ENCODE data around the gene TNPO1. TPM values are rescaled to one million over a fixed set of nuclear protein-coding genes. Genes with fewer than 3 reads are reported as not detected.

The TNPO1 gene
- total and polyA plus RNA-seq, 12 donors = 4.7 to 228 (median 82.5) TPM

DNA sequence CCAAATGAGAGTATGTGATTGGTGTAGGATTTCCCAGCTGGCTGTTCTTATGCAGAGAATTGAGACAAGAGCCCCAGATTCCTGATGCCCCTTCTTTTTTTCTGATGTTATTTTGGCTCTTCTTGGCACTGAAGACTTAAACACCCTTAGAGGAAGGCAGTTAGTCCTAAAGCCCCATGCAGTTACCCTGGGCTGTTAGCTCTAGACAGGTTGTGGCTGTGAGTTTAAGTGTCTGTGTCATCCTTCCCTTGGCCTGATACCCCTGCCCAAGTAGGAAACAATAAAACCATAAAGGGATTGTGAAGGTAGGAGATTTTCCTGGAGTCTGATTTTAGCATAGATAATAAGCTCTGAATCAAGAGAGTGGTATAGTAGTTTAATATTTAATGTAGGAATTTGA is 13.2 kb downstream of the TNPO1 start:
- no peaks in the 10 kb centered on the region for H3K9me3 ChIP-seq (replicated peaks in 1 of 3)
- H3K36me3 ChIP-seq (replicated peaks in 1 of 2) = no peaks in the 10 kb centered on the region
- no peak overlapping the region for H3K4me3 ChIP-seq
- no peaks in the 10 kb centered on the region for H3K27me3 ChIP-seq
- DNase-seq = no peak
- intact Hi-C loops (cut with DNase I) = no loop called here
- H3K27ac ChIP-seq = no peak overlapping the region
- H3K4me1 ChIP-seq (replicated peaks in 1 of 2) = no peaks in the 10 kb centered on the region
- no peak for TF ChIP-seq POLR2A (IDR thresholded peaks at IDR 0.05)
- TF ChIP-seq, protein P1, sequence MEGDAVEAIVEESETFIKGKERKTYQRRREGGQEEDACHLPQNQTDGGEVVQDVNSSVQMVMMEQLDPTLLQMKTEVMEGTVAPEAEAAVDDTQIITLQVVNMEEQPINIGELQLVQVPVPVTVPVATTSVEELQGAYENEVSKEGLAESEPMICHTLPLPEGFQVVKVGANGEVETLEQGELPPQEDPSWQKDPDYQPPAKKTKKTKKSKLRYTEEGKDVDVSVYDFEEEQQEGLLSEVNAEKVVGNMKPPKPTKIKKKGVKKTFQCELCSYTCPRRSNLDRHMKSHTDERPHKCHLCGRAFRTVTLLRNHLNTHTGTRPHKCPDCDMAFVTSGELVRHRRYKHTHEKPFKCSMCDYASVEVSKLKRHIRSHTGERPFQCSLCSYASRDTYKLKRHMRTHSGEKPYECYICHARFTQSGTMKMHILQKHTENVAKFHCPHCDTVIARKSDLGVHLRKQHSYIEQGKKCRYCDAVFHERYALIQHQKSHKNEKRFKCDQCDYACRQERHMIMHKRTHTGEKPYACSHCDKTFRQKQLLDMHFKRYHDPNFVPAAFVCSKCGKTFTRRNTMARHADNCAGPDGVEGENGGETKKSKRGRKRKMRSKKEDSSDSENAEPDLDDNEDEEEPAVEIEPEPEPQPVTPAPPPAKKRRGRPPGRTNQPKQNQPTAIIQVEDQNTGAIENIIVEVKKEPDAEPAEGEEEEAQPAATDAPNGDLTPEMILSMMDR (IDR thresholded peaks at IDR 0.05) = no peak

DNA sequence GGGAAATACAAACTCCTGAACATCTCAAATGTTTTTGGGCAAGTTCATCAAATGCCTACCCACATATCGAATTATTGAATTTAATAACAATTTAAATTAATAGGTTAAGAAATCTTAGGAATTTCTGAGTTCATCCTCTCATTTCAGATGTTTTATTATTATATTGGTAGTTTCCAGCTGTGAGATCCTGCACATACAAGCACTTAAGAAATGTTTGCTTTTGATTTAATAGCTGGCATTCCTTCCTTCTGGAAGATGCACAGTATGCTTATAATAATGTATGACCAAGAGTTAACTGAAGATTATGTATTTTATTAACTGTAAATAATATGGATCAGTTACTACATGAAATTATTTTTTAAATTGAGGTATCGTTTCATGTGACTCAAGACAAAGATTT is 13.9 kb downstream of the TNPO1 start:
- Histone ChIP-seq H3K27me3 (no peaks in the 10 kb centered on the region), H3K27ac (no peak overlapping the region), H3K36me3 (replicated peaks in 1 of 2) (no peaks in the 10 kb centered on the region), H3K9me3 (replicated peaks in 1 of 3) (no peaks in the 10 kb centered on the region), H3K4me3 (no peak overlapping the region), H3K4me1 (replicated peaks in 1 of 2) (no peaks in the 10 kb centered on the region)
- TF ChIP-seq, protein P1 (IDR thresholded peaks at IDR 0.05) = no peak
- no peak for TF ChIP-seq POLR2A (IDR thresholded peaks at IDR 0.05)
- intact Hi-C loops (cut with DNase I) = no loop called here
- WGBS, 4 donors = 91 to 97% (median 93%) methylated on average over 2 of the region's 2 CpGs
- DNase-seq = no peak

DNA sequence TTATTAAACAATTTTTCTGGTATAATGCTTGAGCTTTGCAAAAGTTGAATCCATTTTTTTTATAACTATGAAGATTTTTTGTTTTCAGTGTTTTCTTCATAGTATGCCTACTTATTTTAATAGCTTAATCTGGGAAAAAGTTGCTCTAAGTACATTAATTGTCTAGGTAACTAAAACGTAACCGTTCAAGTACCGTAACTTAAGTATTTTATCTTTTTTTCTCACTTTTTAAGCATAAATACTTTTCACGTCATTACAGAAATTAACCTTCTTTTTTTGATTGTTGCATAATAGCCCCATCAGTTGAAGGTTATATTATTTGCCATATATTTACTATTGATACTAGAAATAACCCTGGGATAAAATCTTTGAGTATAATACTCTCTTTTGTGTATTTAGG is 15.2 kb downstream of the TNPO1 start:
- Histone ChIP-seq H3K27ac (no peak overlapping the region), H3K27me3 (no peaks in the 10 kb centered on the region), H3K4me1 (replicated peaks in 1 of 2) (no peaks in the 10 kb centered on the region), H3K36me3 (replicated peaks in 1 of 2) (no peaks in the 10 kb centered on the region), H3K9me3 (replicated peaks in 1 of 3) (no peaks in the 10 kb centered on the region), H3K4me3 (no peak overlapping the region)
- intact Hi-C loops (cut with DNase I) = no loop called here
- 91 to 96% (median 94%) methylated on average over 4 of the region's 4 CpGs for WGBS, 4 donors
- no peak for TF ChIP-seq POLR2A (IDR thresholded peaks at IDR 0.05)
- TF ChIP-seq, protein P1 (IDR thresholded peaks at IDR 0.05) = no peak
- DNase-seq = no peak

DNA sequence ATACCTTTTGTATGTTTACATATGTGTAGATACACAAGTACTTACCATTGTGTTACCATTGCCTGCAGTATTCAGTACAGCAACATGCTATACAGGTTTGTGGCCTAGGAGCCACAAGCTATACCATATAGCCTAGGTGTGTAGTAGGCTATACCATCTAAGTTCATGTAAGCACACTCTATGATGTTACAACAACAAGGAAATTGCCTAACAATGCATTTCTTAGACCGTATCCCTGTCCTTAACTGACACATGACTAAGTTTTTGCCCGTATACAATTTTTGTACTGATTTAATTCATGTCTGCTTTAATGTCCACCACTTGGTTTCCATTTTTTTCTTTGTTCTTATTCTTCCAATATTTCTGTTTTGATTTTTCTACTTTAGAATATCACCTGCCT is 18.5 kb downstream of the TNPO1 start:
- H3K27ac ChIP-seq = no peak overlapping the region
- no peak overlapping the region for H3K4me3 ChIP-seq
- no peaks in the 10 kb centered on the region for H3K36me3 ChIP-seq (replicated peaks in 1 of 2)
- TF ChIP-seq, protein P1 (IDR thresholded peaks at IDR 0.05) = no peak
- TF ChIP-seq POLR2A (IDR thresholded peaks at IDR 0.05) = no peak
- peaks cover 7 to 13% of the 10 kb centered on the region in 2 donors for H3K4me1 ChIP-seq (replicated peaks in 1 of 2)
- H3K27me3 ChIP-seq = no peaks in the 10 kb centered on the region
- intact Hi-C loops (cut with DNase I) = no loop called here
- 76 to 84% (median 82%) methylated on average over 2 of the region's 2 CpGs for WGBS, 4 donors
- H3K9me3 ChIP-seq (replicated peaks in 1 of 3) = no peaks in the 10 kb centered on the region
- no peak for DNase-seq

All from adrenal gland (tissue), 12 donors.